VCaP (cell line): Measurements from ENCODE around the gene DYNC1H1.
A peak's percentile ranks its signal among the peaks of the same experiment; 100 is the strongest.

Experiments
- H3K27ac ChIP-seq: fragments of 450-650 bp; 2 replicates; pipeline ENCODE4 v1.5.1; 2017
- TF ChIP-seq, protein P1 (sequence below): fragments of 450-650 bp; conservative IDR thresholded peaks from 2 replicates; pipeline ENCODE4 v1.5.1; 2017; ENCODE audit warnings: mild to moderate bottlenecking, moderate library complexity

The DYNC1H1 gene

DNA sequence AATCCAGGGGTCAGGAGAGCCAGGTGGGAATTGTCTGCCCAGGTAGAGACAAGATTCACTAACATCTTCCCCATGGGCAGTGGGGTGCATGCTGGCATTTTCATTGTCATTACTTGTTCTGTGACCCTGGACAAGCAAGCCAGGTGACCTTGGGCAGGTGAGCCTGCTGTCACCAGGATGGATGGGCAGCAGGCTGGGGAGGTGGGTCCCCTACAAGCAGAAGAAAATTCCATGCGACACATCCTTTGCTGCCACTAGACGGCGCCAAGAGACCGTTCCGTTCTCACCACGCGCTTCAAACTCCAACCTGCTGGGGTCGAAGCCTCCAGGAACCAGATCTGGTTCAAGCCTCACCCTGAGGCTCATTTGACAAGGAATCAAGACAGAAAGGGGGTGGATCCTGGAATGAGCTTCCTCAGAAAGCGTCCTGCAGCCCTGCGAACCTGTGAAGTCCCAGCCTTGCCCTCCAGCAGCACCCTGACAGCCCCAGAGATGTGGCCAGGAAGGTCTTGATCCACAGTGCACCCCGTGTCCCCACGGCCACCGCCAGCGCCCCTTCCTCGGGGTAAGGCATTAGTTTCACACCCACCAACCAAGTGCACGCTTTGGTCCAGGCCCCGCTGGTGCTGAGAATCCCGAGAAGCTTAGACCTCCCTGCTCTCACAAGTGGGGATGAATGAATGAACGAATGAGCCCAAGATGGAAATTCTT is 3.2 kb upstream of the DYNC1H1 start:
- H3K27ac ChIP-seq = no peak overlapping the region

DNA sequence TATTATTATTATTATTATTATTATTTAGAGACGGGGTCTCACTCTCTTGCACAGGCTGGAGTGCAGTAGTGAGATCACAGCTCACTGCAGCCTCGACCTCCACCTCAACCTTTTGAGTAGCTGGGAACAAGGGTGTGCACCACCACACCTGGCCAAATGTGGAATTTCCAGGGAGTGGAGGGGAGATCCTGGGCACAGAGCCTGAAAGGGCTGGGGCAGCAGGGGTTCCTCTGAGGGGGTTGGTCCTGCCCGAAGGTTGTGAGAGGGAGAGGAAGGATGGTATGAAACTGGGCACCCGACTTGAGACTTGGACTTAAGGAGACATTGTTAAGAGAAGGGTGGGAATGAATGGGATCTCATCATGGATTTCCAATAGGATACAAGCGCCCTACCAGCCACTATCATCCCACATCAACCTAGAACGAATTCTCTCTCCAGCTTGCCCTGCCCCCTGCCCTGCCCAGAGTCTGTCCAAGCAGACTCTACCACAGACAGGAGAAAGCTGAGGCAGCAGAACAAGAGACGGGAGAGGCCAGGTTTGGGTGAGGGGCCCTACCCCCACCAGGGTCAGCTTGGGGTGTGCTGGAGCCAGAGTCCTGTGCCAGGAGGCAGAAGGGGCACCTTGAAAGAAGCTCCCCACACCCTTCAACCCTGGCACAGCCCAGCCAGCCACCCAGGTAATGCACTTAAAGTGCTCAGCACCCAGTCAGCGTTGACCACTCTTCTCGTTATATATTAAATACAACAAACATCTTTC is 2.4 kb upstream of the DYNC1H1 start:
- no peak overlapping the region for H3K27ac ChIP-seq
- TF ChIP-seq, protein P1, sequence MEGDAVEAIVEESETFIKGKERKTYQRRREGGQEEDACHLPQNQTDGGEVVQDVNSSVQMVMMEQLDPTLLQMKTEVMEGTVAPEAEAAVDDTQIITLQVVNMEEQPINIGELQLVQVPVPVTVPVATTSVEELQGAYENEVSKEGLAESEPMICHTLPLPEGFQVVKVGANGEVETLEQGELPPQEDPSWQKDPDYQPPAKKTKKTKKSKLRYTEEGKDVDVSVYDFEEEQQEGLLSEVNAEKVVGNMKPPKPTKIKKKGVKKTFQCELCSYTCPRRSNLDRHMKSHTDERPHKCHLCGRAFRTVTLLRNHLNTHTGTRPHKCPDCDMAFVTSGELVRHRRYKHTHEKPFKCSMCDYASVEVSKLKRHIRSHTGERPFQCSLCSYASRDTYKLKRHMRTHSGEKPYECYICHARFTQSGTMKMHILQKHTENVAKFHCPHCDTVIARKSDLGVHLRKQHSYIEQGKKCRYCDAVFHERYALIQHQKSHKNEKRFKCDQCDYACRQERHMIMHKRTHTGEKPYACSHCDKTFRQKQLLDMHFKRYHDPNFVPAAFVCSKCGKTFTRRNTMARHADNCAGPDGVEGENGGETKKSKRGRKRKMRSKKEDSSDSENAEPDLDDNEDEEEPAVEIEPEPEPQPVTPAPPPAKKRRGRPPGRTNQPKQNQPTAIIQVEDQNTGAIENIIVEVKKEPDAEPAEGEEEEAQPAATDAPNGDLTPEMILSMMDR = no peak

More for the DNA sequence above, 3.2 kb upstream of the DYNC1H1 start:
- TF ChIP-seq, protein P1 = peak; percentile 86

DNA sequence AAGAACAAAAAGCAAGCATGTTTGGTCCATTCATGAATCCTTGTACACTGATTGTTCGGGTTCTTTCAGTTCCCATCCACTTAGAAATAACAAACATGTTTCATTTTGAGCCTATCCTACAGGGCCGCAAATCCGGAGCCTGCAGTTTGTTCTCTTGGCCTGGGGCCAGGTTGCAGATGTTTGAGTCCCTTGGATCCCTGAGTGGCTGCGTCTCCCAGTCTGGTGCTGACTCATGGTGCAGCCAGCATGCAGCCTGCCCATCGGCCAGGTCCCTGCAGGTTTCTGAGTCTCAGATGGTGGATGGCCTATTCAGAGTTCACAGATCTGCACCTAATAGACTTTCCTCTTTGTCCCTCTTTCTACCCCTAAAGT is 1.9 kb upstream of the DYNC1H1 start:
- TF ChIP-seq, protein P1 = no peak
- no peak overlapping the region for H3K27ac ChIP-seq

DNA sequence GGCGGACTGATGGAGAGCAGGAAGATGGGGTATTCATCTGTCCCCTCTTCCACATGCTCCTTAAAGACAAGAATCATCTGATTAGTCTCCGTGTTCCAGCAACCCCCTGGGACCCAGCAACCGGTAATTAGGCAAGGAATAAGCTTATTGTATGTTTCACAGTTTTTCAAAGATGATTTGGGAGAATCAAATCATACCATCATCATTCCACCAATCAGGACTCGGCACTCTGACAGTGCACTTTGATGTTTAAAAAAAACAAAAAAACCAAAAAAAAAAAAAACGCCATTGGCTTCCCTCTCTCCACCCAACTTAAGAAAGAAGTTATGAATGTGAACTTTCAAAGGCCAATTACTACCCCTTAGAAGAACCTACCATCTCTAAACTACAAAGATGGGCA is 1.3 kb upstream of the DYNC1H1 start:
- H3K27ac ChIP-seq = no peak overlapping the region
- TF ChIP-seq, protein P1 = no peak

DNA sequence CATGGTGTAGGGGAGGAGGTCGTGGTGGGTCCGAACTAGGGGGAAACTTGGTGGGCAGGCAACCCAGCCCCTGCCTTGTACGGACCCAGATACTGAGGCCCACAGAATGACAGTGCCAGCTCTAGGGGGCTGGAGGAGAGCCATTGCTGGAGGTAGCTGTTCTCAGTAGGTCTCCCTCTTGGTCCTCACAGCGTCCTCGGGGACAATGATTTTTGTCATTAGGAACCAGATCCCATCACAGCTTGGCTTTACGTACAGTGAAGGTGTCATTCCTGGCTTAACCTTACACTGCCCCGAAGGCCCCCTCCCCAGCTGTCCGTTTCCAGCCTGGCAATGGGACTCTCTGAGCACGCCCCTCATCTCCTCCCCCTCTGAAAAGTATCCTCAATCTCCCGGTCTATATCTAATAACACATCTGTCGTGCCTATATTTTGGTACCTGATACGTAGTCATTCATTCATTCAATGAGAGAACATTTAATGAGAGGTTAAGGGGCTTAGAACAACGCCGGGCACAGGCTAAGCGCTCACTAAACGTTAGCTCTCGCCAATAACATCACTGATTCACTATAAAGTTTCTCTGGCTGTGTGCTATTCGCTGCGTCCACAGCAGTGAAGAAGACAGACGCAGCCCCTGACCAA is 597 bp upstream of the DYNC1H1 start:
- peak overlapping the region; percentile 96 for H3K27ac ChIP-seq
- TF ChIP-seq, protein P1 = no peak

DNA sequence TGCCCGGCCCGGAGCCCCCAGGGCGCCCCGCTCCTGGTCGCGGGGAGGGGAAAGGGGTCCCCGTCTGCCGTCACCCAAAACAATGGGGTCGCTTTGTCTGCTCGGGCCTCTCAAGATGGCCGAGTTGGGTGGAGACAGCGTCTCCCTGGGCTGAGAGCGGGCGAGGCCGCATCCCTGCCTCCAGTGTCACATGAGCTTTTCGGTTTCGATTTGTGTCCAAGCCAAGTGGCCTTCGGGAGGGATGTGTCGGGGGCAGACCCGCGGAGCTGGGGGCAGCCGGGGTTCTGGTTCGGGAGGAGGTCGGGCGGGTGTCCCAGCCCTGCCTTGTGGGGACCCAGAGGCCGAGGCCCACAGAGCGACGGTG is 790 bp downstream of the DYNC1H1 start:
- TF ChIP-seq, protein P1 = no peak
- peak overlapping the region; percentile 96 for H3K27ac ChIP-seq
